Kidney tubule cell (primary cell): Measurements from ENCODE around the gene GID8.
A peak's percentile ranks its signal among the peaks of the same experiment; 100 is the strongest.

Experiments
- DNase-seq: peaks from one replicate; pipeline ENCODE4 v3.0.0-alpha.2; 2018; ENCODE audit warnings: low spot score

GID8 gene

GRCh38 chr20:62943396-62943795 lies 5.4 kb downstream of the GID8 start:
- no peak for DNase-seq

- DNase-seq = no peak
These were observed 6.2 kb downstream of the GID8 start for GRCh38 chr20:62944184-62944583.

DNA sequence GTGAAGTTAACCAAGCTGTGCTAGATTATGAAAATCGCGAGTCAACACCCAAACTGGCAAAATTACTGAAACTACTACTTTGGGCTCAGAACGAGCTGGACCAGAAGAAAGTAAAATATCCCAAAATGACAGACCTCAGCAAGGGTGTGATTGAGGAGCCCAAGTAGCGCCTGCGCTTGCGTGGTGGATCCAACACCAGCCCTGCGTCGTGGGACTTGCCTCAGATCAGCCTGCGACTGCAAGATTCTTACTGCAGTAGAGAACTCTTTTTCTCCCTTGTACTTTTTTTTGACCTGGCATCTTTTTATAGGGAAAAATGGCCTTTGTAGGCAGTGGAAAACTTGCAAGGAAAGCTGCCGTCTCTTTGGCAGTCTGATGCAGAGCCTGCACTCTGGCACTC lies 6.8 kb downstream of the GID8 start:
- DNase-seq = no peak

GRCh38 chr20:62945771-62946339 lies 7.9 kb downstream of the GID8 start:
- DNase-seq = no peak

DNA sequence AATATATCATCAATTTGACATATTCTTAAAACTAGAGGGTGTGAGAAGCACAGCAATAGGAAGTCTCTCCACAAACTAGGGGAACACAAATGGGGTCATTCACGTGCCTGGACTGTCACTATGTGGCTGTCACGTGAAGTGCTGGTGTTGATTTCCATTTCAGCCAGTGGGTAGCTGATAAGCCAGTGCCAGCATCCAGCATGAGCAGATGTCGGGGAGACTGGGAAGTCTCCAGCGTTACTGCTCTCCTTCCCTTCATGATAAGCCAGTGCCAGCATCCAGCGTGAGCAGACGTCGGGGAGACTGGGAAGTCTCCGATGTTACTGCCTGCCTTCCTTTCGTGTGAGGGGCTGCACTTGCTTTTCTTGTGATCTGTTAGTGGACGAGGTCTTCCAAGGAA lies 9.0 kb downstream of the GID8 start:
- DNase-seq = no peak

GRCh38 chr20:62947532-62948300 lies 9.8 kb downstream of the GID8 start:
- no peak for DNase-seq

DNA sequence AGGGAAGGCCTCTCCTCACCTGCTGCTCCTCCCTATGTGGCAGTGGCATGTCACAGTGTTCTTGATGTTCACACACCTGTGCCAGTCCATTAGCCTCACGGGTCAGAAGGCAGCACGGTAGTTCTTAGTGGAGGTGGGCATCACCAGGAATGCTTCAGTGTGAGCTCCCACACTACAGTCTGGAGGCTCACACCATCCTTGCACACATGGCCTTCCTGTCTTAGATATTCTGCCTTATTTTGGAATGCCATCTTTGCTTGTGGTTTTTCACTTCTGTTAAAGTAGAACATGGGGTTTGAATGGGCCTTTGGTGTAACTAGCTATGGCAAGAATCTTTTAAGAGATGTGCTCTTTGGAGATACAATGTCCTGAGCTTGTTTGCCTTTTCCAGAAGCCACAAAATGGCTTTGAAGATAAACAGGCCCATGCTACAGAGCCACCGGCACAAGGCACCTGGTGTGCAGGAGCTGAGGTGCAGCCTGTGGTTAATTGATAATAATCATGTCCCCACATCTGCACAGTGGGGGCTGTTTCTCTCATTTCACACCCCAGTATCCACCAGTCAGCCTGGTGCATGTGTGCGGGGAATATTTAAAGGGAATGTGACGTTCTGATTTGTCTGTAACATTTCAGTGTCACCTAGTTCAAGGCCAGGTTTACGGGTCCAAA lies 11.3 kb downstream of the GID8 start:
- no peak for DNase-seq

- DNase-seq = no peak
These were observed 12.0 kb downstream of the GID8 start for GRCh38 chr20:62949962-62950361.

DNA sequence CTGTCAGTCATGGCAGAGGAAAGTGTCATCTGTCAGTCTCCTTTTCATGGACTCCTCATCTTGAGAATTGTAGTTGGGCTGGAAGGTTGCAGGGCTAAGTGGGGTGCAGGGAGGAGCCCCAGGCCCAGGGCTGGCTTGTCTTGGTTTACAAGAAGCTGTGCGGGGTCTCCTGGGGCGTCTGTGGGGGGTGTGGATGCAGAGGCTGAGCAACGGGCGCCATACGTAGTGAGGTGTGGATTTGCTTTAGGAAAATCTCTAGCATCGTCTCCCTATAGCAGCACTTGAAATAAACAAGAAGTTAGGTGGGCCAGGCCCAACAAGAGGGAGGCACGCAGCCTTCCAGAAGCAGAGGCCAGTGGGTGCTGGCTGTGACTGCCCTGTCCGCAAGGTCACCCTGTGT lies 12.8 kb downstream of the GID8 start:
- no peak for DNase-seq

DNA sequence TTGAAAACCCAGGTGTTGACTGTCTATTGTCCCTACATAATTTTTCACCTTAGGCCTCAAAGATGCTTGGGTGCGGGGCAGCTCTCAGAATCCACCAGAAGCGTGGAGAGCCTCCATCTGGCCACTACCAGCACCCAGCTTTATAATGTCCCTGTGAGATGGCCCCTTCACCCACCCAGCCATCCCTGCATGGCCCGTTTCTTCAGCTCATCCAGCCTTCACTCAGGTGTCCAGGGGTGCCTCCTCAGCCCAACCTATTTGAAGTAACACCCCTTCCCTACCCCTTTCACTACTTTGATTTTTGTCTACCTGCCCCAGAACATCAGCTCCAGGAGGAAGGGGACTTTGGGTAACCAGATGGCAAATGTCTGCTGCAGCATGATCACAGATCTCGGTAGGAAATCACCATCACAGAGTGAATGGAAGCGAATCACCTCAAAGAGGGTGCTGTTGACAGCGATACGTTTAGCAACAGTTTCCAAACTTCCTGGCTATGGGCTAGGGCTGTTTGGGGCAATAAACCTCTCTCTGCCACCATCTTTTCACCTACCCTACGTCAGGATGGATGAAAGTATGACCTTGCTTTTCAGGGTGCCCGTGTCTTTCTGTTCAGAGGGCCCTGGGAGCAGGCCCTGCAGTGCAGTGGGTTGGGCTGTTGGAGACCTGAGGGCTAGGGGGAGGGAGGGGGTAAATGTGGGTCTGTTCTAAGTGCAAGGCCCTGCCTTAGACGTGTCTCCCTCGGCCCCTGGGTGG lies 13.4 kb downstream of the GID8 start:
- no peak for DNase-seq

DNA sequence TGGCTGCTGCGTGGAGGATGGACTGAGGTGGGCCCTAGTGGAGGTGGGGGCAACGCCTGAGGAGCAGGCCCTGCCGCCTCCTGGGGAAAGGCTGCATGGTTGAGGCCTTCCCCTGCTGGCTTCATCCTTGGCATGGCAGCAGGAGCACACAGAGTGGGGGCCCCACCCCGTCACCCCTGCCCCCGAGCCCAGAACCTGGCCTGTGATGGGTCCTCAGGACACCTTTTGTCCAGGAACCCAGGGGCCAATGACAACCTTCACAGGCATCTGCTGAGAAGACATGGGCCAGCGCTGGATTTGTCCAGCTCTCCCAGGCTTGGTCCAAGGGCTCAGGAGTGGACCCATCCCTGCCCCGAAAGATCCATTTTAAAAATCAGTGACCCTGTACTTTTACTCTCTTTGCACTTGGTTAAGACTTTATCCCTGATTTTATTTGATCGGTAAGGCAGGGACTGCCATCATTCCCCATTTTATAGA lies 14.0 kb downstream of the GID8 start:
- DNase-seq = no peak

DNA sequence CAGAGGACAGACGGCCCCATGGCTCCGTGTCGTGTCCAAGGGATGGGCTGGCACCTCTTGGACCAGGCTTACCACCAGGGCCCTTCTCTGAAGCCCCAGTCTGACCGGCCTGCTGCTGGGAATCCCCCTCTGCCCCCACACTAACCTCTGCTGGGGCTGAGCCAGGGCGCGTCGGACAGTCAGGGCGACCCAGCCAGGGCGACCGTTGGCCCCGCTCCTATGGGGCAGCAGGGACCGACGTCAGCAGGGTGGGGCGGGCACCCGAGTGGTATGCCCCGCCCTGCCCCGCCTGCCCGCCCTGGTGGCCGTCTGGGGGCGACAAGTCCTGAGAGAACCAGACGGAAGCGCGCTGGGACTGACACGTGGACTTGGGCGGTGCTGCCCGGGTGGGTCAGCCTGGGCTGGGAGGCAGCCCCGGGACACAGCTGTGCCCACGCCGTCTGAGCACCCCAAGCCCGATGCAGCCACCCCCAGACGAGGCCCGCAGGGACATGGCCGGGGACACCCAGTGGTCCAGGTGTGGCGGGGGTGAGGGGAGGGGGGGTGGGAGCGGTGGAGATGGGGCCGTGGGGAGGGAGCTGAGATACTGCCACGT lies 14.5 kb downstream of the GID8 start, which contains the start of gene SLC17A9:
TSS of gene SLC17A9 (plus strand) at position 337 of the 595 bp plus-strand sequence. CDS start at position 459, 122 bp downstream.
- DNase-seq = peak; percentile 53

DNA sequence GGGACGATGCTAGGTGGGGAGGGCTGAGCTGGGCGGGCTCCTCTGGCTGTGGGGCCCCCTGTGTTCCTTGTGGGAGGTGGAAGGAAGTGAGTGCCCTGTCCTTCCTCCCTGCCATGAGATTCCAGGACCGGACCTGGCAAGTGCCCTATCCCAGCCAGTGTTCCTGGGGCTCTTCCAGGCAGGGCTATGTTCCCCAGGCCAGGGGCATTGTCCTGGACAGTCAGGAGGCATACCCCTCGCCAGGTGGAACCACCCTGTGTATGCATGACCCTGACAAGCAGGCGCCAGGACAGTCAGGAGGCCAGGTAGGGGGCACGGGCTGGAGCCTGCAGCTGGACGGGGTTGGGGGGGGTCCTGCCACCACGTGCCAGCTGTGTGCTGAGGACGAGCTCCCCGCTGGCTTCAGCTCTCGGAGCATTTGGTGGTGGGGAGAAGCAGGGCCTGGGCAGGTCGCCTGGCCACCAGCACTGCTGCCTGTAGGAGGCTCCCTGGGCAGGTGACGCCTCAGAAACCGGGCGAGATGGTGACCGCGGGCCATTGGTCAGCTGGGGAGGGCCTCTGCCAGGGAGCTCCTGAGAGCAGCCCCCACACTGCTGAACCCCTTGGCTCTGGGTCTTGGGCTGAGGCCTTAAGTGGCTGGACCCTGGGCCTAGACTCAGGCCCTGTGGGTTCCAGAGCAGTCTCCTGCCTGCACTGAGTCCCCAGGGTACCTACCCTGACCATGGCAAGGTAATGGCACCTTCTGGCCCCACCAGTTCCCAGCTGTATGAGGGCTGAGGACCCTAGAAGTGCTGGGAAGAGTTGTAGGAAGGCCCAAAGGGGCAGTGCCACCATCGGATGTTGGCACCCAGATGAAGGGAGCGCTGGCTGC lies 15.3 kb downstream of the GID8 start:
- DNase-seq = no peak

- DNase-seq = peak; percentile 48
These were observed 16.1 kb downstream of the GID8 start for GRCh38 chr20:62953839-62954703.

GRCh38 chr20:62955519-62956386 lies 17.8 kb downstream of the GID8 start:
- DNase-seq = peak; percentile 17

DNA sequence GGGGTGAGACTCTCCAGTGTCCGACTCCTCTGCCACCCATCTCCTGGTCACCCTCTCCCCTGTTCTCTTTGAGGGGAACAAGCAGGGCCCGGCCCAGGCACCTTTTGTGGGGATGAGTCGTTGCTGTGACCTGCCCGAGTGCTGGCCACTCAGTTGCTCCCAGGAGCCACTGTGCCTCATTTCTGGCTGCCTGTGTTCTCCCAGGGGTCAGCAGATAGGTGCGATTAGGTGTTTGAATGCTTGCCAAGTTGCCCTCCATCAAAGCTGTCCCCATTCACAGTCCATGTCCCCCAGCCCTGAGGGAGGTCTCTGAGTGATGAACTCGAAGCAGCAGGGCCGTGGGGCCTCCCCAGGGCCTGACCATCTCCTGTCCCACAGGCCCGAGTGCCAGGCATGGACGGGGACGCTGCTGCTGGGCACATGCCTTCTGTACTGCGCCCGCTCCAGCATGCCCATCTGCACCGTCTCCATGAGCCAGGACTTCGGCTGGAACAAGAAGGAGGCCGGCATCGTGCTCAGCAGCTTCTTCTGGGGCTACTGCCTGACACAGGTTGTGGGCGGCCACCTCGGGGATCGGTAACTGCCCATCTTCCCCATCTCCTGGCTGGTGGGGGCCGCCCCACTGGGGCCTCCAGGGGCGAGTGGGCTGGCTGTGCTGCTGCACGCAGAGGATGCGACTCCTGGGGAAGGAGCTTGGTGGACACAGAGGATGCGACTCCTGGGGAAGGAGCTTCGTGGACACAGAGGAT lies 18.6 kb downstream of the GID8 start:
- DNase-seq = no peak

DNA sequence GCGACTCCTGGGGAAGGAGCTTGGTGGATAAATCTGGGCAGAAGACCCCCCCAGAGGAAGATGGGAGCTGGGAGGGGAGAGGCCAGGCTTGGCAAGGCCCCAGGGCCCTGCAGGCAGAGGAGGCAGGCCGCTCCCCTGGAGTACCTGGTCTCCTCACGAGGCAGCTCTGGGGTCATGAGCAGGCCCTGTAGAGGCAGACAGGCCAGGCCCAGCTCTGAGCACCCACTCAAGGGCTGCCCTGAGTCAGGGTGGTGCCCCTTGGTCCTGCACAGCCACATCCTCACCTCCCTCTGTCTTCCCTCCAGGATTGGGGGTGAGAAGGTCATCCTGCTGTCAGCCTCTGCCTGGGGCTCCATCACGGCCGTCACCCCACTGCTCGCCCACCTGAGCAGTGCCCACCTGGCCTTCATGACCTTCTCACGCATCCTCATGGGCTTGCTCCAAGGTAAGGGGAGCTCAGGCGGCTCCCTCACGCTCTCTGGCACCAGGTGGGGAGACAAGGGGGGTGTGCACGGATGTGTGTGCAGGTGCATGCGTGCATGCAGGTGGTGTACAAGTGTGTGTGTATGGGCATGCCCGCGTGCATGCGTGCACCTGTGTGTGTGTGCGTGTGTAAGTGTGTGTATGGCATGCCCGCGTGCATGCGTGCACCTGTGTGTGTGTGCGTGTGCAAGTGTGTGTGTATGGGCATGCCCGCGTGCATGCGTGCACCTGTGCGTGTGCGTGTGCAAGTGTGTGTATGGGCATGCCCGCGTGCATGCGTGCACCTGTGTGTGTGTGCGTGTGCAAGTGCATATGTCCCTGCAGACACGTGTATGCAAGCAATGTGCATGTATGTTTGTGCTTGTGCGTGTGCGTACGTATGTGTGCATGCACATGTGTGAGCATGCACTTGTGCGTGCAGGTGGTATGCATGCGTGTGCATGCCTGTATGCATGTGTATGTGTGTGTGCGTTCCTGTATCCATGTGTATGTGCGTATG lies 19.5 kb downstream of the GID8 start:
- no peak for DNase-seq
